Kidney capillary endothelial cell (primary cell): ENCODE data around the gene SLC17A9.
"Not testable (repeated sequence)": the region's sequence is repeated elsewhere in the genome, so short reads cannot be mapped to it uniquely, and the experiment has no call there.

Source experiments
- DNase-seq: peaks from one replicate; pipeline ENCODE4 v3.0.0-alpha.2; 2018; ENCODE audit warnings: low spot score

SLC17A9 gene

DNA sequence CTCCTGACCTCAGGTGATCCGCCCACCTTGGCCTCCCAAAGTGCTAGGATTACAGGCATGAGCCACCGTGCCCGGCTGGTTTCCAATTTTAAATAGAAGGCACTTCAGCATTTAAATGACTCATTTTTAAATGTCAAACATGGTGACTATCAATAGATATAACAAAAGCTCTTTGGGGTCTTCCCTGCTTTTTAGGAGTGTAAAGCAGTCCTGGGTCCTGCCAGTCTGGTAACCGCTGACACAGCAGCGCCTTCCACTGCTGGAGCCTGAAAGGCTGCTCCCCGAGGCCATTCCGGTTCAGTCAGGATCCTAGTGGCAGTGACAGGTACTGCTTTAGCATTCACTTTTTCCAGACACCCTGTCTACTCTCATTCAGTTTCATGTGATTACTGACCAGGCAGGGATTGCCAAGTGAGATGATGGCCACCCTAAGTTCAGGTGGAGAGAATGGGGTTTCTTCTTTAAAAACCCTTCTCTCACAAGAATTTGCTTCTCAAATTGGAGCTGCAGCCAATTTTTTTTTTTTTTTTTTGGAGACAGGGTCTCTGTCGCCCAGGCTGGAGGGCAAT is 31.3 kb upstream of the SLC17A9 start:
- peak; percentile 68 for DNase-seq

- no peak for DNase-seq
Observed at GRCh38 chr20:62922451-62922921, 30.0 kb upstream of the SLC17A9 start.

DNA sequence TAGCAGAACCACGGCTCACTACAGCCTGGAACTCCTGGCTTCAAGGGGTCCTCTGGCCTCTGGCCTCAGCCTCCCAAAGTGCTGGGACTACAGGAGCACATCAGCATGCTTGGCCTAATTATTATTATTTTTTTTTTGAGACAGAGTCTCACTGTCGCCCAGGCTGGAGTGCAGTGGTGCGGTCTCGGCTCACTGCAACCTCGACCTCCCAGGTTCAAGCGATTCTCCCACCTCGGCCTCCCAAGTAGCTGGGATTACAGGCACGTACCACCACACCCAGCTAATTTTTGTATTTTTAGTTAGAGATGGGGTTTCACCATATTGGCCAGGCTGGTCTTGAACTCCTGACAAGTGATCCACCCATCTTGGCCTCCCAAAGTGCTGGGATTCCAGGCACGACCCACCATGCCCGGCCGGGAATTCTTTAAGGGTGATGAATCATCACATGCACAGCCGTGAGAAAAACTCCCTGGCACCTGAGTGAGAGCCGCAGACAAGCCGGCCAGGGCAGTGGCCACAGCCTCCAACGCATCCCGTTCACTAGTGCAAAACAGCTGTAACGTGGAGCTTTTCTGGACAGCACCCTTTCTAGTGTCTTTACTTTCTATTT is 29.3 kb upstream of the SLC17A9 start:
- not testable (repeated sequence) for DNase-seq

DNA sequence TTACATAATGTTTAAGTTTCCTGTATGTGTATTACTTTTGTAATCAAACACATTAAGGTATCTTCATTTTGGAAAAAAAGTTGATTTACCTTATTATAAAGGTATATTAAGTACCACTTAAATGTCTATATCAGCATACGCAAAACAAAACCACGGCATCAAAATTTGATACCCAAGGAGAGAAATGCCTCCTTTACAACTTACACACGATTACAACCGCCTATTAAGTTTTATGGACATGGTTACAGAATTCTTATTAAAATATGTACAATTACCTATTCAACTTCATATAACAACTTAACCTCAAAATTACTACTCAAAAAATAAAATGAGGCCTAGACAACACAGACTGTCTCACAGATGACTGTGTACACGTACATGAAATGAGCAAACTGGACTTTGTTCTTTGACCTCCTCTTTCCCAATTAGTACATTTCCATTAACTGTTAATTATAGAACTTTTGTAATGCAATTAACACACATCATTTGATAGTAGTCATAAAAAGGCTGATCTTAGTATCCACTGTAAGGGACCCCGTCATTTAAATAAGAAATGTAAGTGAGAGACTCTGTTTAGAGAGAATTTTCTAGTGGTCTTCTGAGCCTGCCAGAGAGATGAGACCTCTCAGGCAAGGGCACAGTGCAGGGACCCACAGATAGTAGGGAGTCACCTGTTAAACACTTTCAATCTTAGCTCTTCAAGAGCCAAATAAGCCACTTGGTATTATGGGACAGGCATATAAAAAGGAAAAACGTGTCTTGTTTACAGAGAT is 28.7 kb upstream of the SLC17A9 start:
- DNase-seq: no peak

DNA sequence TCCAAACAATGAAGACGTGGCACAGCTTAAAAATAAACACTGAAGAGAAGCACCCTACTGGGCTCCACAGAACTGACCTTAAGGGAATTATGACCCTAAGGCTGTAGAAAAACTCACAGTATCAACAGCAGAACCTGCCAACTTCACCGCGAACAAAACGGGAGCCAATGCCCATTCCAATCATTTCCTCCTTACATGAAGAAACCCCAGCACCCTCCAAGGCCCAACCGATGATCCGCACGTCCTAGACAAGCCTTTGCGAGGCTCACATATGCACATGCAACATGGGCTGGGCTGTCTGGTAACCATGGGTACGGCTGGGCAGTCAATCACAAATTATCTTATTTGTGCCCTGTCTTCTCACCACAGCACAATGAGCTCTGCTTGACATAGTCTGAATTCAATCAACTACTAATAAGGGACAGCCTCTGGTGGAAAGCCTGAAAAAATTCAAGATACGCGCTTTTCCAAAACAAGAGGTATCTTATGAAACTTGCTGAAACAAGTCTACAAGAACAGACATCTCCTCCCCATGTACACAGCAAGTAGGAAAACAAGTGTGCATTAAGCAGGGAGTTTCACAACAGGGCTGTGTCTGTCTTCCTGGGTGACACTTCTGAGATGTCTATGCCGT is 27.9 kb upstream of the SLC17A9 start:
- no peak for DNase-seq

- DNase-seq: no peak
Observed at GRCh38 chr20:62925076-62925419, 27.5 kb upstream of the SLC17A9 start.

- DNase-seq: peak; percentile 39
Observed at GRCh38 chr20:62925420-62926228, 26.9 kb upstream of the SLC17A9 start.

DNA sequence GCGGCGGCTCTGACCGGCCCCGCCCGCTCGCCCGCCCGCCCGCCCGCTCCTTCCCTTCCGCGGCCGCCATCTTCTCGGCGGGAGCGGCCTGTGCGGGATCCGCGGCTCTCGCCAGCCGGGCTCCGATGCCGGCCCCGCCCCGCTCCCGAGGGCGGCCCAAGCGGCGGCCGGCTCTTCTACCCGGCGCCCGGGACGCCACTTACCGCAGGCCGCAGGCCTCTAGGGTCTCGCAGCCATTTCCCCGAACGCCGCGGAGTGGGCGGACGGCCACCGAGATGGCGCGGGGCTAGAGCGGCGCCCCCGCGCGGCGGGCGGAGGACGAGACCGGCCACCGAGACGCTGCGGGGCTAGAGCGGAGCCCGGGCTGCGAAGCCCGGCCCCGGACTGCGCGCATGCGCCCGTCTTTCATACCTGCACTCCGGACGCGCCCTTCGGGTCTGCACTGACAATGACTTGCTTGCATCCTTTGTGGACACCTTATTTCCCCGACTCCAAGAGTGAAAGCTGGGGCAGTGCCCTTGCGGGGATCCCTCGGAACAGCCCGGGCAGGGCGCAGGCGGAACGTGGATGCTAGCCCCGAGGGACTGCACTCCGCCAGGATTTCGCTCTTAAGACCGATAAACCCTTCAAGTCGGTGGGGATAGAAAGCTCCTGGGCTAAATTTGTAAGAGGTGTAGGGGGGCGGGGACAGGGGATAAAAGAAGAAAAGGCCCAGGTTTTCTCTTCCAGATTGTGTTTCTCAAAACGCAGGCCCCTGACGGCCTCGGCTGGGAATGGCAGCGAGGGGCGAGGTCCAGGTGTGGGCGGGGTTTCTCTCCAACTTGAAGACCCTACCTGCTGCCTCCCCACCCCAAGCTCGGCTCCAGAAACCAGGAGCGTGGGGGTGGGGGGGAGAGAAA is 26.0 kb upstream of the SLC17A9 start, which contains the start of gene DIDO1:
TSS of gene DIDO1 (minus strand) at position 277 of the 899 bp plus-strand sequence.
- peak; percentile 66 for DNase-seq

DNA sequence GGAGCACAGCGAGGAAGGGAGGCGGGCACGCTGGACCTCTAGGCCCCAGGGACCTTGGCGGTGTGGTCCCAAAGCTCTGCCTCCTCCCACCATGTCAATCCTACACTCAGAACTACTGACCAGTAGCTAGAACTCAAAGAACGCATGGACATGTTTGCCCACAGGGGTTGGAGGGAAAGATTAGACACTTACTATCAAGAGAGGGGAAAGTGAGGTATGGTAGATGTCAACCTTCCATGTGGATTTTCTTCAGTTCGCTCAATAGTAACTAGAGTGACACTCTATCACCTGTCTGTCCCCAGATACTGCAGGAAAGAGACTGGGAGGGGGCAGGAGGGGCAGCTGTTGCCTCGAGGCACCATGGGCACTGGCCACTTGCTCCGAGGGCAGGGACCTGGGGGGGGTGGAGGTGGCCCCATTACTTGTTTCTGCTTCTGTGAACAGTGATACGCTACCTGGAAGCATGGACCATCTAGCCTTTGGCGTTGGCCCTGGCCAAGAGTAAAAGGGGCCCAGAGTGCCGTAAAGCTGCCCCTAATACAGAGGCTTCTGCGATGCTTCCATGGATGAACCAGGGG is 25.3 kb upstream of the SLC17A9 start:
- DNase-seq: no peak

DNA sequence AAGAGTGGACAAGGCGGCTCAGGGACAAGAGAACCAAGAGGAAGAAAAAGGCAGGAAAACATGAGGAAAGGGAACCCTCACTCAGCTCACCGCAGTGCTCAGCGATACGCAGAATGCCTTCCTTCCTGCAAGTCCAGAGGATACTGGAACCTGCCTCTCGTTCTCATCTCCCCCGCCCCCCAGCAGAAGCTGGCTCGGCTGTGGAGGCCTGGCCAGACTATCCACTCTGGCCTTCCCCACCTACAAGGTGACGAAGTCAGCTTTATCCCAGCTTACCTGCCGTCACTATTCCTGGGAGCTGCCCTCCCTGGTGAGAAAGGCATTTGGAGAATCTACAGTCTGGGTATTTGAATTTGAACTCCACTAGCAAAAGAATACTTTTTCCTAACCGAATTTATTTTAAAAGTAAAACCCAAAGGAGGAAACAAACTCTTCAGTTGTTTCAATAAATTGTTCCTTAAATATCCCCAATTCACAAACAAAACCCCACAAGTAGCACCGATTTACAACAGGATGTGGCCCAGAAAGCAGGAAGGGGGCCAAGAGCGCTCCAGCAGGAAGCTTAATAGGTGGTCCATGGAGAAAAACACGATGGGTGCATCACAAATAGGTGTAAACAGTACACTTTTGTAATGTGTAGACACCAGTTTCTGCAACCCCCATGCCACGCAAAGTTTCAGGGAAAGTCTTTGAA is 24.1 kb upstream of the SLC17A9 start:
- no peak for DNase-seq

DNA sequence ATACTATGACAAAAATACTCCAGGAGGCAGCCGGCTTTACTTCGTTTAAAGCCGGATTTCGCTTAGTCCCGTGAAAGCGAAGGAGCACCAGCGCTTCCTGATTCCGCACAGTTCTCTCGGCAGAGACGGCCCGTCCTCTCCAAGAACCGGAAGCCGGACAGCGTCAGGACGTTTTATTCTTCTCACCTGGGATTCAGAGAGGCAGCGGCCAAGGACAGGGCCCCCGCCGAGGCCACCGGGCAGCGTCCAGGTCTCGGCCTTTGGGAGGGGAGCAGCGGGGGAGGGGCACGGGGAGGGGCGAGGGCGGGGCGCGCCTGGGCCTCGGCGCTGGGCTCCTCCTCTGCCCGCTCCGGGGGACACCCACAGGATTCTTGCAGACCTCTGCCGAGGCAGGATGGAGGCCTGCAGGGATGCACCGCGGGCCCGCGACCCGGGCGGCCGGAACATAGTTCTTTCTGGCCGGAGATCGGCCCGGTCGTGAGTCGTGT is 23.4 kb upstream of the SLC17A9 start:
- no peak for DNase-seq

DNA sequence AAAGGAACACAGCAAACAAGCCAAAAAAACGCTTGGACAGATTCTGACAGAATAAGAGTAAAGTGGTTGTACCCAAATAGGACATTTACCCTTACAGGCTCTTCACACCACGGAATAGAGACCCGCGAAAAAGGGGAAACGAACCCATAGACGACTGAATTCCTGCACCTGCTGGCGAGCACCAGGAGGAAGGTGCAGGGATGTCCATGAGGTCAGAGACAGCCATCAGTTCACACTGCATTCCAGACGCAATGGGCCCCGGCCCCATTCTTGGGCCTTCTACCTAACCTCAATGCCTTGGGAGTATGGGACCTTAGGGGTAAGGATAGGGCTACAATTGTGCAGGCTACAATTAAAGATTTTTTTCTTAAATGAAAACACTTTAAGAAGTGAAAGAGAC is 21.0 kb upstream of the SLC17A9 start:
- no peak for DNase-seq

- DNase-seq: no peak
Observed at GRCh38 chr20:62933966-62934365, 18.5 kb upstream of the SLC17A9 start.

DNA sequence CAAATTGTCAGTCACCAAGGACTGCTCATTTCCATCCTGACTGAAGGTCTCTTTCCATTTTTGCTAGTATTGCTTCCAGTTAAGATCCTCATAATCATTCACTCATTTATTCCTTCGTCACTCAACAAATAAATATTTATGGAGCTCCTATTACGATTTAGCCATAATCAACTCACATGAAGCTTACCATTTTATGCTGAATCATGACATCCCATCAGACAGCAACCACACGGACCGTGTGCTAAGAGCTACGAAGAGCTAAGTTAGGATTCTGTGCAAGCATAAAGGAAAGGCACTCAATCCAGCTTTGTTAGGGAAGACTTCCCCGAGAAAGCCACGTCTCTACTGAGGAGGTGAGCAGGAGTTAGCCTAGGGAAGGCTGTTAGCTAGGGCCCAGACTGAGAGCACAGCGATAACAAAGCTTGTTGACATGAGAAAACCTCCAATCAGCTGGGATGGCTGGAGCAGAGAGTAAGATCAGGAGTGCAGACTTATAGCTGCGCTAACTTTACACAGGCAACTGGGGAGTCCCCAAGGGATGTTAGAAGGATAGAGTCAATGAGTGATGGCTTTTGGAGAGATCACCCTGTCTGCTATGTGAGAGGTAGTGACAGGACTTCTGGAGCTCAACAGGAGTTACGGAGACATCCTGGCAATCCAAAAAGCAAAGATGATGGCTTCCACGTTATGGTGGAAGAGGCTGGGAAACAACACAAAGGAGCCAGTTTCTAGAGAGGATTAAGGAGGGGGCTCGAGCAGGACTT is 17.1 kb upstream of the SLC17A9 start:
- no peak for DNase-seq

DNA sequence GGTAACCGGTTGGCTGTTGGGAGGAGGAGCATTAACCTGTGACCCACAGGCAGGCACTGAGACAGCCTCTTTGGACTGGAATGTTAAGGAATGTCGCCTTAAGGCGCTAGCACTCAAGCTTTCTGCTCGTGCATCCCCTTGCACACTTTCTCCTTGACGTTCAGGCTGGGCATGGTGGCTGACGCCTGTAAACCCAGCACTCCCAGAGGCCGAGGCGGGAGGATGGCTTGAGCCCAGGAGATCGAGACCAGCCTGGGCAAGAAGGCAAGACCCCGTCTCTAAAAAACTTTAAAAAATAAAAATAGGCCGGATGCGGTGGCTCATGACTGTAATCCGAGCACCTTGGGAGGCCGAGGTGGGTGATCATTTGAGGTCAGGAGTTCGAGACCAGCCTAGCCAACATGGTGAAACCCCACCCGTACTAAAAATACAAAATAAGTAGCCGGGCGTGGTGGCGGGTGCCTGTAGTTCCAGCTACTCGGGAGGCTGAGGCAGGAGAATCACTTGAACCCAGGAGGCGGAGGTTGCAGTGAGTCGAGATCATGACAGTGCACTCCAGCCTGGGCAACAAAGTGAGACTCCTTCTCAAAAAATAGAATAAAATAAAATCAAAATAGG is 16.4 kb upstream of the SLC17A9 start:
- no peak for DNase-seq

- peak; percentile 97 for DNase-seq
Observed at GRCh38 chr20:62937268-62938104, 15.0 kb upstream of the SLC17A9 start.

DNA sequence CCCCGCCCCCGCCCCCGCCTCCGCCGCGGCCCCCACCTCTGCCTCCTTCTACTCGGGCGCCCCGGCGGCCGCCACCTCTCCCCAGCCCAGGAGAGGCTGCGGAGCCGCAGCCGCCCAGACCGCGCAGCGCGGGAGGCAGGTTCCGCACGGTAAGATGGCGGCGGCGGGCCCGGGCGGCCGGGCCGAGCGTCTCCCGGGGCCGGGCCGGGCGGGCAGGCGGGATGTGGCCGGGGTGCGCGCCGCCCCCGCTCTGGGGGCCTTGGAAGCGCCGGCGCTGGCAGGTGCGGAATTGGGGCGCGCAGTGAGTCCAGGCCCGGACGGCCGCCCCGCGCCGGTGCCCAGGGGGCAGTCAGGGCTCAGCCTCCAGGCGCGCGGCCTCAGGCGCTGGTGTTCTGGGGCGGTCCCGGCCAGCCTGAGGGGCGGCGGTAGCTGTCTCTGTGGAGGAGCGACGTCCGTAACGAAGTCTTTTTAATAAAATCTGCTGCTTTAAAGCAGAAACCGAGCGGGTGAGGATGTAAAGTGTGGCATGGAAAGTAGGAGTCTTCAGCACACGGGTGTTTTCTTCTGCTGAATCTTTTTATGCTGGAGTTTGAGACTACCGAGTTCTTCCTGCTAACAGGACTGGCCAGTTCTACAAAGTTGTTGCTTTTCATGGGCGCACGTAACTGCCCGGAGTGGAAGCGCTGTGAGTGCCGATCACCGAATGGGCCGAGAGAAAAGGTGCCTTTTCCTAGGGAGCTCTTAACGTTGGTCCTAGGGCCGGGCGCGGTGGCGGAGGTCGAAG is 14.2 kb upstream of the SLC17A9 start, which contains the start of gene GID8:
TSS of gene GID8 (plus strand) at position 43 of the 784 bp plus-strand sequence. CDS start 3,356 bp downstream, outside the sequence.
- DNase-seq: no peak
